CD4-positive, alpha-beta T cell treated with Interleukin-6 for 4 hours (primary cell): ENCODE measurements around the gene KLF3.

Source experiments
- DNase-seq: peaks from one replicate; pipeline ENCODE4 v3.0.0-alpha.2; 2020; ENCODE audit warnings: mixed read lengths

KLF3 gene

DNA sequence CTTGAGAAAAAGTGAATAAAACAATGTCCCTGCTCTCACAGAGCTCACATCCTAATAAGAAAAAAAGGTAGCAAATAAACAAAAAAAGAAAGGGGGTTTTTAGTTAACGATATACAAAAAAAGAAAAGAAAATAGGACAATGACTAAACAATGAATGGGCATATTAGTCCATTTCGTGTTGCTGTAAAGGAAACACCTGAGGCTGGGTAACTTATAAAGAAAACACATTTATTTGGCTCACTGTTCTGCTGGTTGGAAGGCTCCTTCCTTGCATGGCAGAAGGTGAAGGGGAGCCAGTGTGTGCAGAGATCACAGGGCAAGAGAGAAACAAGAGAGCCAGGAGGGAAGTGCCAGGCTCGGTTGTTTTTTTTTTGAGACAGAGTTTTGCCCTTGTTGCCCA is 4.7 kb upstream of the KLF3 start:
- no peak for DNase-seq

DNA sequence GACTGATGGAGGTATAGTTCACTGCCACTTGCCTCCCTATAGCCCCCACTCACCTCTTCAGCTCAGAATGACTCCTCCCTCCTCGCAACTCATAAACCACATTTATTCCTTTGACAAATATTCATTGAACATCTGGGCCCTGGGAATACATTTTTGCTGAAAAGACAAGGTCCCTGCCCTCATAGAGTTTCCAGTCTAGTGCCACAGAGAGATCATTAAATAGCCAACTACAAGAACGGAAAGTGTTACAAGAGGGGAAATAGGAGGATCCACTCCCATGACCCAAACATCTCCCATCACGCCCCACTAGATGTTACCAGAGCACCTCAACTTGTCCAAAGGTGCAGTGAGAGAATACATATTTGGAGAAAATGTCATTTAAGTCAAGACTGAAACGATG is 3.2 kb upstream of the KLF3 start:
- DNase-seq: no peak

DNA sequence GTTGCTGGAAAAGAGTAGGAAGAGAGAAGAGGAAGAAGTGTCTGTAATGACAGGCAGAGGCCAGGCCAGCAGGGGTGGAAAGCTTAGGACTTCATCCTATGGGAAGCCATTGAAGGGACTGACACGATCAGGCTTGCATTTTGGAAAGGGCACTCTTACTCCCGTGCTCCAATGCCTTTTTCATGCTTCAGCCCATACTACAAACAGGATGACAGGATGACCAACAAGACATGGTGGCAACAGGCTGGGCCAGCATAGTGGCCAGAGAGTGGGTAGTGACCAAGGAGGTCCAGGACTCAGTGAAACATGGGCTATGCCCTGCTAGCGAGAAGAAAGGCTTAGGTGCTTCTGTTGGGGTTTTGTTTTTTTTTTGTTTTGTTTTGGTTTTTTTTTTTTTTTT is 2.6 kb upstream of the KLF3 start:
- DNase-seq: no peak

DNA sequence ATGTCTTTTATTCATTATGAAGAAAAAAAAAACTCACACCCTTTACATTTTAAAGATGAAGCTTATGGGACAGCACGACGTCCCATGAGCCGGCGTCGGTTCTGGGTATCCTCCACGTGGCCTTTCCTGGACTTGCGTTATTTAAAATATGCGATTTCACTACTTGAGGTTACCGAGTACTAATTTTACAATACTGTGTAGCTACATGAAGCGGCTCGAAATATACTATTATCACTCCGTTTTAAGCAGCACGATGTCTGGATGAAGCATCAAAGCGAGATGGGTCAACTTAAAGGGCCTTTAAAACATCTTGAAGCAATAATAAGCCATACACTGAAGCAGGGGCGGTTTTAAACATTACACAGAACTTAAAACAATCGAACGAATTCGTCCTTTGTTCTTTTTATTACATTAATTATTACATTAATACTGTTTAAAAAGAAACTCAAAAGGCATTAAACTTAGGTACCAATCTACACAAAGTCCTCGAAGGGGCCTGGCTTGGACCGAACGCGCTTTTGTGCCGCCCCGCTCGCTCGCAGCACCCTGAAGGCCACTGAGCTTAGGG is 1.4 kb upstream of the KLF3 start:
- no peak for DNase-seq

DNA sequence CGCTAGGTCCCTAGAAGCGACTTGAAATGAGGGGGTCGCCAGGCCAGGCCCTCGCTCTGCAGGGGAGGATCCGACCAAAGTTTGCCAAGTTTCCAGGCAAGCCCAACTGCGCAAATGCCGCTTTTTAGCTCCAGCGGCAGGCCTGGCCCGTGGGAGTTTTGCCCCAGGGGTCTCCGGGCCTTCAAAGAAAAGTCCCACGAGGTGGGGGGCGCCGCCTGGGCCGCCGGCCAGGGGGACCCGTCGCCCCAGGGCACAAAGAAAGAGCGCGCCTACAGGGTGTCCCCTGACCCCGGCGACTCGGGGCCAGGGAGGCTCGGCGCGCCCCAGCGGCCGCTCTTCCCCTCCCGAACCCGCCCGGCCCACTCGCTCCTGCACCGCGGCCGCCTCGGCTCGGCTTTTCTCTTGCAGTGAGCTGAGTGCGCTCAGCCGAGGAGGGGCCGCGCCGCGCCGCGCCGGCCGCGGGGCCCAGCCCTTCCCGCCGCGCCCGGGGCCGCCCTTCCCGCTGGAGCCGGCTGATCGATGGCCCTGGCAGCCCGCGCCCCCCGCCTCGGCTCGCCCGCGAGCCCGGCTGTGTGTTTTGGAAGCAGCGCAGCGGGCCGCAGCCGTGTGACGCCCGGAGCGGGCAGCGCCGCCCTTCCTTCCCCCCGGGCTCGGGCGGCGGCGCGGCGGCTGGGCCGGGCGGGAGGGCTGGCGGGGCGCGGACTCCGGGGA is 754 bp upstream of the KLF3 start:
- no peak for DNase-seq

DNA sequence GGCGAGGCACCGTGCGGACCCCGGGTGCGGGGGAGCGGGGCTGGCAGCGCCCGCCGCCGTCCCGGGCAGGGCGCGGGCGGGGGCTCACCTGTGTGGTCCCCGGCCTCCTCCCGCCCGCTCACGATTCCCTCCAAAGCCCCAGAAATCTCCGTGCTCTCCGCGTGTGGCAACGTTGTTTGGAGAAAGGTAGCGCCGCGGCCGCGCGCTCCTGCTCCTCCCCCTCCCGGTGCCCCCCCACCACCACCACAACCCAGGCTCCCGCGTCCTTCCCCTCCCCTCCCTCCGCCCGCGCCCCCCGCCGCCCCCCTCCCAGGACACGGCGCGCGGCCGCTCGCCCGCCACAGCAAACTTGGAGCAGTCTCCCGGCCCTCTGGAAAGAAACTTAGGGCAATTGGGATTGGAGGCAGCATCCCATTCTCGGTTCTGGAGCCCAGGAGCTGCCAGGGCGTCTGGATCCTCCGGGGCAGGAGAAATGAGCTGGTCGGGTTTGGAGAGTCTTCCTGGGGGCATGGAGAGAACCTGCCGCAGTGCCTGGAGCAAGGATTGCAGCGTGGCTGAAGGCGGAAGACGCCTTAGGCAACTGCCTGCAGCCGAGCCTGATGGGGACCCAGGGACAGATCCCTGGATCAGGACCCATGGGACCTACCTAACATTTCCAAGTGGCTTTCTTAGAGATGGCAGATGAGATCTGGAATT is 855 bp downstream of the KLF3 start:
- peak; percentile 68 for DNase-seq

DNA sequence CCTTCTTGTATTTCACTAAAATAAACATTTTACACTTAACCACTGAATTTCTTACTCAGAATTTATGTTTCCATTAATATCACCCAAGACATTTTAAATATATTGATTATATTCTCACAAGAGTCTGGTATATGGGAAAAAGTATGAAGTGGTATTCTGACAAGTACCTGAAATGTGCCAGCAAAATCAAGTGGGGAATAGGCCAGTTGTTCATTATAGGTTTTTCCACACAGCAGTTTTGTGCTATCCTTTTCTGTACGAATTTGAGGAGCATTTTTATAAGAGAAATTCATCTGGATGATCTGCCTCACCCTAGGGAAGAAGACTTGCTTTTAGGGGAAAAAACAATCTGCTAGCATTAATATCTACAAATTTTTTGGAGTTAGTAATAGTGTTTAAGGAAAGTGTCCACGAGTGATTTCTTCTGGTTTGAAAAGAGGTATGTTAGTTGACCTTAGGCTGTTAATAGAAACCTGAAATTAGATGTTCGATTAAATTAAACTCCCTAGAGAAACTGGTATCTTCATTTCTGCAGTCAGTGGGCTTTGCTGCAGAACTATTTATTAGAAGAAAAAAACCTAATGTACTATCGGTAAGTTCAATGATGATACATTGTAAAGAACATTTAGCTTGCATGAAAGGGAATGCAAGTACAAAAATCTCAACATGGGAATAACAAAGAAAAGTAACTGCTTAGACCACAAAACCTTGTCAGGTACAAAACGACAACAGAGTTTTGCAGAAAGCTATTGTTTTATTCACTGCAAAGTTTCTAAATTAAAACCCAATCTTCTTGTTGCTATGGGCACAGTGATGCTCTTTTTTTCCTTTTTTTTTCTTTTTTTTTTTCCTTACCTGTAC is 1.8 kb downstream of the KLF3 start:
- DNase-seq: no peak

DNA sequence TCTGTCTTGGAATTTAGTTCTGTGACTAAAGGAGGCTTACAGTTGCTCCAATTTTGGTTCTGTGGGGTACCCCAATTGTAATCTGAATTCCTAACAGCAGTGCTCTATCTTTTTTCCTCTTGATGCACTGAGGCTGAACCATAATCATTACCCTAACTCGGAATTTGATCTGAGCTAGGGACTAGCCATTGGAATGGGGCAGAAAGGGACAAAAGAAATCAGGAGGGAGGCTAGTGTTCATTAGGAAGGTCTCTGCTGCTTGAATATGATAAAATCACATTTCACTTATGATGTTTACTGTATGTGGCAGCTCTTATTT is 2.7 kb downstream of the KLF3 start:
- DNase-seq: no peak

DNA sequence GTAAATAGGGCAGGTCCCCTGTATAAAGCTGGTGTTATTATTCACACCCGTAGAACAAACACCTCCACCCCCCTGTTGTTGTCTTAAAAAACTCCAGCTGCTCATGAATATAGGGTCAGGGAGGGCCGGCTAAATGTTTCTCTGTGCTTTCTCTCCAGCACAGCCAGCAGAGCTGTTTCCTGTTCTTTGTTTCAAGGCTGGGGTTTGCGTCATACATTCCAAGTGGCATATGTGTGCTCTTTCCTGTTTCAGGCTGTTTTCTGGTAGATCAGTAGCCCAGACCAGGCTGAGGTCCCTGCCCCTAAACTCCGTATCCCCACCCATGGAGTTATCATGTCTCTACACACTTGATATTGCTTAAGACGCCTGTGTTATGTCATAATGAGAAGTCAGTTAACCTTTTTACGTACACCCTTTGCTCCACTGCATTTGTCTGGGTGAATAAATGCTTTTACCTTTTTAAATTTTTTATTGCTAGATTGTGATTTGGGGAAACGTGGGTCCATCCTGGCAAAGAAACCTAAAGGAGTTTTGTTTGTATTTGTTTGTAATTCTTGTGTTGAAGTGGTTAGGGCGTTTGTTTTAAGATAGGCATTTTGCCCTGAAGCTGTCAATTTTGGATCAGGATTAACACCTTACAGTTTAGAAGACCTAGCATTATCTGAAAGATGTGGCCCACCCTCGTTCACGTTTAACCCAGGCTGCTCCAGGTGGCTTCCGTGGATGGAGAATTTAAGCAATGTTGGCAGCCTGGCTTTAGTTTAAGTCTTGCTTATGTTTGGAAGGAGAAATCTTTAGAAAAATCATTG is 3.3 kb downstream of the KLF3 start:
- peak; percentile 61 for DNase-seq

DNA sequence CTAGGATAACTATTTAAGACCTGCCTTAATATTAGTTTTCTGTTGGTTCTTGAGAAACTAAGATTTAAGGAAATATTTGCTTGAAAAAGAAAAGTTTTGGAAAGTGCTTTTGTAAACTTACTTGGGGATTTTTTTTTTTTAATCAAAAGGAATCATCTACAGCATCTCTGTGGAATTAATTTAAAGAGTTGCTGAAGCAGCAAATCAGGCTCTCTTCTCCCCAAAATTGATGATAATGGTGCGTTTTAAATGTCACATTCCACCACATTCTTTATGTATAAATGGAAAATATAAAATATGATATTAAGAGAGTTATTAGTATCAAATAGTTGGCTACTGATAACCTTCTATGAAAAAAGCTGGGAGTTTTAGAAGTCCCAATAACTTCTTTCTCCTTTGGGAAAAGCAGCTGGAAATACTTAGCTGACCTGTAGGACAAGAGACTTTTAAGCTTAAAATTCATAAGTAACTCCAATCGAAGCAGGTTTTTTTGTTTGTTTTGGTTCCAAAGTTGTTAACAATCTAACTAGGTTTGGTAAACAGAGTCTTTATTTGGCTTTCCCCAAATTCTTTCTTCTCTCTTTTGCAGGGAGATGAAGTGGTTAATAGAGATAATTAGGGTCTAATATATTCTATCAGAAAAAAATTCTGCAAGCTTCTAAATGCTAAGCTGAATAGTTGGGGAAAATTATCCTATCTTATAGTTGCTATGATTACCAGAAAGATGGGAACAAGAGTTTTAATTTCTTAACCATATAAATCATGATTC is 4.4 kb downstream of the KLF3 start:
- no peak for DNase-seq

DNA sequence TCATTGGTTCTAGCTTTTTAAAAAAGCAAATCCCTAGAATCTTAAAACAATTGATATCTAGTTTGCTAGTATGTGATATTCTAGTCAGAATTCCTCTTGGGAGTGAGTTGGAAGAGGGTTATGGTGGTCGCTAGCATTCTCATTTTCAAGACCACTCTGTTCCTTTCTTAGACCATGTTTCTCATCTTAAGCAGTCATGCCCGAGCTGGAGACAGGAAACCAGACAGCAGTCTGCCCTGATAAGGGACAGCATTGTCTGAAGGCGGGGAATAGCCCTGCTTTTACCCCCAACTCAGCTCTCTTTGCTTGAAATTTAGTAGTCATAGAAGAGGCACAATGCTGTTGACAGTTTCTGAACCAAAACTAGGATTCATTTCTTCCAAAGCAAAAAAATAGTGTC is 5.2 kb downstream of the KLF3 start:
- DNase-seq: peak; percentile 34

DNA sequence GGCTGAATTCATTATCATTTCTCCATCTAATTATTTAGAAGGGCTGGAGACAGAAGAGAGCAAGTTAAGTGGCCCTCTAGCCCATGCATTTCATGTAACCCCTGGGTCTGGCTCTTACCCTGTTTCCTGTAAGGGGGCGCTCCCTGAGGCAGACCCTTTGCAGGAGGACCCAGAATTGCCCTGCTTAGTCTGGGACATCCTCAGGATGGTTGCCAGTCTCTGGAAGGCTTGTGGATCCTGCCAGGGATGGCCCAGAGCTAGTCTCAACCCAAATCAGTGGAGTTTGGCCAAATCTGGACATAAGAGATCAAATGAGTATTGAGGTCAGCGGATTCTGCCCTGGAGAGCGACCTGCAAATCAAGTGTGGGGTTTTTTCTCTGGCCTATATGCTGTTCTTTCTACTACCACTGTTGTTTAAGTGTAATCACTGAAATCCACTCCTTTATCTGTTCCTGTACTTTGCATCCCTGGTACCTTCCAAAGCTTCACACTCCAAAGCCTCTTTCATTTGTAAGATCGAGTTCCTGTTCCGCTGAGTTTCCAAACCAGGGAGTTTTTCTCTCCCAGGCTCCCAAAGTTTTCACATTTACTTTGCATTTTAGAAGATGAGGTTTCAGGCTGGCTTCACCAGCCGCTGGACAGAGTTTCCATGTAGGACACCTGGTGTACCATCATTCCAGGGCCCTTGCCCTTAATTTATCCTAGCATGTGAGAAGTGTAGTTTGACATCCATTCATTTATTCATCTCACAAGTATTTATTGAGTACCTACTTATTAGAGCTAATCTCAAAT is 6.3 kb downstream of the KLF3 start:
- DNase-seq: no peak

DNA sequence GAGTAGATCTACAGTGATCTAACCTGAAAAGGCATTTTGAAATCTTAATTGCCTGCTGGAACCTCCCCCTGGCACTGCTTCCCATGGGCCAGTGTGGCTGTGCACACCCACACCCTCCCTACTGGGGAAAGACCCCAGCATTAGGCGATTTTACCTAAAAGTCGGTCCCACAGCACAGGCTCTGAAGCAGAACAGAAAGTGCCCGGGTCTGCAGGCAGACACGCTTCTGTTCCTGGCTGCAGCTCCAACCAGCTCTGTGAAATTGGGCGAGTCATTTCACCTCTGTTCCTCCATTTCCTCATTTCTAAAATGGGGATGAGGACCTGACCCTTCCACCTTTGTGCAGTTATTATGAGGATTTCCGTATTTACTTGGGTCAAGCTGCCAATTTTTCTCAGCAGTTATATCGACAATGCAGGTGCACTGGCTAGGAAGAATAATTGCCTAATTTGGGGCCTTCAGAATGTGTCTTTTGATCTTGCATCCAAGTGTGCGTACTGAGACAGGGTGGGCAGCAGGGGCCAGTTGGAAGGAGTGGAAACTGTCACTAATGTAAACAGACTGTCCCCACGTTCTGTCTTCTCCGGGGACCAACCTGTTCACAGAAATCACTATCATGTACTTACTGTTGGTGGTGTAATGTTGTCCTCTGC is 7.1 kb downstream of the KLF3 start:
- DNase-seq: peak; percentile 32

DNA sequence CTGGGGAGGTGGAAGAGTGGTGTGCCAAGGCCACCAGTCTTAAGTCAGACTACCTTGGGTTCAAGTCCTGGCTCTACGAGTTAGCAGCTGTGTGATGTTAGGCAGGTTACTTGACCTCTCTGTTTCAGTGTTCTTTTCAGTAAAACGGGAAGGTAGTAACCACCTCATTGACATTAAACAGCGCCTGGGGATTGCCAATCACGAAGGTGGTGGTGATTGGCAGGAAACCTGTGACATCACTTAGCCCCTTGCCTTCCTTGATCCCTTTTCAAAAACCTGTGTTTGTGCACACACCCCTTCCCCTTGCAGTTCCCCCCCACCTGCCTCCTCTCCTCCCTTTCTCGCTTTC is 7.6 kb downstream of the KLF3 start:
- DNase-seq: peak; percentile 50

DNA sequence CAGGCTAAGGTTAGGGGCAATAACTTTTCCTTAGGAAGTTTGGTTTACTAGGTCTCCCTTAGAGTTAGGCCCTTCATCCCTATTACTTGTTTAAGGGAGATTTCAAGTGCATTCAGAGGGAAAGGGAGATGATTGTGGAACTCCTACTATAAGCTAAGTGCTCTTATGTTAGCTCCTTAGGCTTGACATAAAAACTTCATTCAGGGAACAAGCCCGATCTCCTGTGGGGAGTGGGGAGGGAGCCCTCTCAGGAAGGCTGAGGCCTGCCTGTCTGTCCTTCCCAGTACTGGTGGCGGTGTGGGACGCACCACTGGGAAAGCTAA is 8.0 kb downstream of the KLF3 start:
- DNase-seq: no peak

DNA sequence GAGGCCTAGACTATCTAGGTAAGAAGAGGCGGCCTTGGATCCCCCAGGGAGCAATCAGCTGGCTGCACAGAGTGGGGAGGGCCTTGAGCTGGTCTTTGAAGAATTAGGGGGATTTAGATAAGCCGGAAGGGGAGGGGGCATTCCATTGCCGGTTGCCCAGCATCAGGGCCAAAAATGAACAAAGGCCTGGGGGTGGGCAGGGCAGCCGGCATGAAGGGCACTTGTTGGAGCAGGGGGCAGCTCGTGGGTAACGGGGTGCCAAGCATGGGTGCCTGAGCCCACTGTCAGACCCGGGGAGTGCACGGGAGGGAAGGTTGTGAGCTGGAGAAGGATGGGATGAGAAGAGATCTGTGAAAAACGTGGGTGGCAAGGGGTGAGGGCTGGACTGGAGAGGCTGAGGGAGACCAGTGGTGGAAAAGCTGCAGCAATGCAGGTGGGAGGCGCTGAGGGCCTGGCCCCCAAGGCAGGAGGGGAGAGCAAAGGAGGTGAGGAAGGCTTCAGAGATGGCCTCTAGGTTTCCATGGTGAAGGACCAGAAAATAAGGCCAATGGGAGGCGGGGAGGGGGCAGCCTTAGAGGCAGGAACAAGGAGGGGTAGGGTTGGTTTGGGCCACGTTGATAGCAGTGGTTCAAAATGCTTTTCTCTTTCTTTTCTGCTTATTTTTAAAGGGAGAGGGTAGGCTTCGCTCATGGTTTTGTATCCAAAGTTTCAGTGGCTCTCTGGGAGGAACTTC is 8.6 kb downstream of the KLF3 start:
- DNase-seq: no peak

DNA sequence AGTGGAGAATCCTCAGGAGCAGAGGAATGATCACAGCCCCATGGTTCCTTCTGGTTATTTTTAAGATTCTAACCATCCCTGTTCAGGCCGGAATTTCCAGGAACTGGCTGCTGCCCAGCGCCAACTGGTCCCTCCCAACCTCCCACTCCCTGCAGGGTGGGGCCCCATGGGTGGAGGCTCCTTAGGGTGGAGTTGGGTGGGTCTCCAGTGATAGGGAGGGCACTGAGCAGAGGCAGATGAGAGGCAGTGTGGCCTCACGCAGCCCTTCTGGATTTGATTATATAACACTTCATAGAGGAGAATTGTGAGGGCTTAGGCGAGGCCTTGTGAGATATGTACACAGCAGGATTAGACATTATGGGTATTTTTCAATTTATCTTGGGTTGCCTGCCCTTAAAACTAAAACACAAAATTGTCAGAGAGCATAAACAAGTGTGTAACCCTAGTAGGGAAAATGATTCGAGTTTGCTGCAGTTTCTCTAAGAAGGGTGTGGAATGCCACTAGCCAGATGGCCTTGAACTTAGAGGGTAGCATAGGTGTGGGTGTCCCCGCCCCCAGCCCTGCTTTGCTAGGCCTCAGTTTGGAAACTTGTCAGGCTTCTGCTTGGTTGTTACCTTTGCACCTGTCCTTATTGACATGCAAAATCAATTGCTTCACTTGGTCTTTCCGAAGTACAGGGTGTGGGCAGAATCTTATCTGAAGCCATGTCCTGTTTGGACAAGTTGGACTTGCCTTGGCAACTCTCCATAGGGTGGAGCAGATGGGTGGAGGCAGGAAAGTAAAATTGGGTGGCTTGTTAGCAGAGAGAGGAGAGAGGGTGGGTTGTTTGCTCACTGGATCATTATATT is 9.4 kb downstream of the KLF3 start:
- DNase-seq: no peak

DNA sequence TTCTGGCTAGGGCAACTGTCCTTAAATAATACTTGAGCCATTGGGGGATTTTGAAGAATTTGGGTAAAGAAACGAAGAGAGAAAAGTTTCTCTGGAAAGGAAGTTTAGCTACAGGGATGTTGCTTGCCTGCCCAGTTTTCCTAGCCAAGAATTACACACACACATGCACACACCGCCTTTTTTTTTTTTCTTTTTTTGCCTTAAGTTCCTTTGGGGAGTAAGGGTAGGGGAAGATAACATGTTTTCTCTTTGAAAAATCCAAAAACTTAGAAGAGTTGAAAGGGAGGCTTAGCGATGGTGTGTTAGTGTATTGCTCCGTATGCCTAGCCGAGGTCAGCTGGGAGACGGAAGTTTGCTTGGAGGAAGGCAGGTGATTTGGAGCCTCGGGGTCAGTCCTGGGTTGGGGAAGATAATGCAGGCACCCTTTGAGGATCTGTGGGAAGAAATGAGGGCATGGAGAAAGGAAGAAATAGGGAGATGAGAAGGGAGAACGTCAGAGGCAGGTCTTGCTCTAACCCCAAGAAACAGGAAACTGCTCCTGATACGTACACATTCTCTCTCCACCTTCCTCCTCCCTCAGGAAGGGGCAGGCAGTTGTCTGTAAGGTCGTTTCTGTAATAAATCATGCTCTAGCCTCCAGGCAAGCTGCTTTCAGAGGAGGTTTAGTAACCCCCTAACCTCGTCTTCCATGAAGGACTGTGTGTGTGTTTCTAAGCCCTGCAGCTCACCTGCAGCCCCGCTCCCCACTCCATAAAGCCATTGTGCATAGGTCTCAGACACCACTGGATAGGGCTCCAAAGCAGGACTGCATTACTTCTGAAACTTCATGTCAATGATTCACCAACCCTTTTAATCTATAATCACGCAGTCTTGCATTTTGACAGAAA is 10.5 kb downstream of the KLF3 start:
- DNase-seq: peak; percentile 24
